Ammon's horn (tissue), 1 donor: Measurements from ENCODE around the gene XRCC5.
A peak's percentile ranks its signal among the peaks of the same experiment; 100 is the strongest.

Source experiments
- DNase-seq: peaks from one replicate; pipeline ENCODE4 v3.0.0-alpha.2; 2016; ENCODE audit warnings: low spot score

Gene XRCC5

DNA sequence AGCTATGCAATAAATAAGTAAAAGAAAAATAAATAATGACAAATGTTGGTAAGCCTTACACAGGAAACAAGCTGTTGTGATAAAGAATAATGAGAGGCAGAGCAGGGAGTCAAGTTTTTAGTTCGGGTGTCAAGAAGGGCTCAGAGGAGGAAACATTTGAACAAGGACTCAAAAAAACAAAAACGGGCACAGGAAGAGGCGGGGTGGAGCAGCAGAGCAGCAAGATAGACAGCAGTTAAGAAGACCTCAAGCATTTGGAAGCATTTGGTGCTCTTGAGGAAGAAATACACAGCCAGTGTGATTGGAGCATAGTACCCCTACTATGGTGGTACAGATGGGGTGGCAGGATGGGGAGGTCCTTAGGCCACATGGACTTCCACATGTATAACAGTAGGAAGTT is 24.6 kb upstream of the XRCC5 start:
- DNase-seq, result no peak

- DNase-seq, result no peak
Observed at GRCh38 chr2:216086207-216086893, 22.8 kb upstream of the XRCC5 start.

DNA sequence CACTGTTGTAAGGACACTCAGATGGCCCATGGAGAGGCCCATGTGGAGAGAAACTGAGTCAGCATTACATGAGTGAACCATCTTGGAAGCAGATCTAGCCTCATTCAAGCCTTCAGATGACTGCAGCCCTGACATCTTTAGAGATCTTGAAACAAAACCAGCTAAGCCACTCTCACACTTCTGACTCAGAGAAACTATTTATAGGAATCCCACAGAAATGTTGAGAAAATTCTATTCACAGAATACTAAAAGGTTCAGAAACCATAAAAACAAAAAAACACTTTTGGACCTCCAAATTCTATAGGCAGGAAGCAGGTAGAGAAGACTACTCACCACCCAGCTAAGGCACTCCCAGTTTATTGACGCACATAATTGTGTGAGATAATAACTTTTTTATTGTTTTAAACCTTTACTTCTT is 18.8 kb upstream of the XRCC5 start:
- DNase-seq, result no peak

DNA sequence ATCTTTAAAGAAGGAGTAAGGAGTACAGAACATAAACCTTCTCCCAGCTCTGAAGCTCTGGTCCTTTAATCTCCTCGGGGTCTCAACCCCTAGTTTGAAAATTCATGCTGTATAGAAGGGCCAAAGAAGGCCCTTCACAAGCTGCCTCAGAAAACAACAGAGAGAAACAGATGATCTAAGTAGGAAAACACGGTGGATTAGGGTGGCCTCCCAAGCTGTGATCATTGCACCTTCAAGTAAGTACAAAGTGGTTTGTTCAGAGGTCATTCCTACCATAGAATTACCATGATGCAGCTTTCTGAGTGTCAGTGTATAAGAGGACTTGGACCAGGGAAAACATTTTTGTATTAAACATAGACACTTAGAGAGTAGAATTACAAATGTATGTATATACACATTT is 16.5 kb upstream of the XRCC5 start:
- DNase-seq, result no peak

- no peak for DNase-seq
Observed at GRCh38 chr2:216094701-216095100, 14.4 kb upstream of the XRCC5 start.

GRCh38 chr2:216098421-216099334 is 10.5 kb upstream of the XRCC5 start:
- no peak for DNase-seq

- no peak for DNase-seq
Observed at GRCh38 chr2:216101109-216101508, 8.0 kb upstream of the XRCC5 start.

DNA sequence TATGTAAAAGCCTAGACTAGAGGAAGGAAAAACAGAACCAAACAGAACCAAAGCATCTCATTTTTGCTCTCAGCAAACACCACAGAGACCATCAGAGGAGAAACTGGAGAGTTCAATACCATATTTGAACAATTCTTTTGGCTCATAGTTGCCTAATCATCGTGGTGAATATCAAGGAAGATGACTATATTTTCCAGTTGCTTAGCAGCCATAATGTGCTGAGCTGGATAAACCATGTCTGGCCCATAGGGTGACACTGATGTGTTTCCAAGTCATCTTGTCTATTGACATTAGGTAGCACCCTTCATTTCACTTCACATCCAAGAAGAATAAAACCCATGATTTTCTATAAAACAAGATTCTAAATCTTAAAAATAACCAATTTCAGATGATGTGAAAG is 5.9 kb upstream of the XRCC5 start:
- no peak for DNase-seq

GRCh38 chr2:216104691-216105090 is 4.5 kb upstream of the XRCC5 start:
- DNase-seq, result no peak

DNA sequence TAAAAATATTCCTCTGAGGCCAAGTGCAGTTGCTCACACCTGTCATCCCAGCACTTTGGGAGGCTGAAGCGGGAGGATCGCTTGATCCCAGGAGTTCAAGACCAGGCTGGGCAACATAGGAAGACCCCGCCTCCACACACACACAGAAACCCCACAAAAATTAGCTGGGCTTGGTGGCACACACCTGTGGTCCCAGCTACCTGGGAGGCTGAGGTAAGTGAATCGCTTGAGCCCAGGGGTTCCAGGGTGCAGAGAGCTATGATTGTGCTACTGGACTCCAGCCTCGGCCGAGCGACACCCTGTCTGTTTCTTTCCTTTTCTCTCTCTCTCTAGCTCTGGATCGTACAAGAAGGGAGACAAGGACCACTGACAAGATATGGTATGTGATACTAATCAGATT is 1.8 kb upstream of the XRCC5 start:
- no peak for DNase-seq

GRCh38 chr2:216107760-216108159 is 1.4 kb upstream of the XRCC5 start:
- DNase-seq, result no peak

- no peak for DNase-seq
Observed at GRCh38 chr2:216108310-216108966, 710 bp upstream of the XRCC5 start.

- peak; percentile 44 for DNase-seq
Observed at GRCh38 chr2:216109962-216110614, 940 bp downstream of the XRCC5 start.

- DNase-seq, result no peak
Observed at GRCh38 chr2:216110620-216111019, 1.5 kb downstream of the XRCC5 start.

- DNase-seq, result no peak
Observed at GRCh38 chr2:216111122-216111521, 2.0 kb downstream of the XRCC5 start.

DNA sequence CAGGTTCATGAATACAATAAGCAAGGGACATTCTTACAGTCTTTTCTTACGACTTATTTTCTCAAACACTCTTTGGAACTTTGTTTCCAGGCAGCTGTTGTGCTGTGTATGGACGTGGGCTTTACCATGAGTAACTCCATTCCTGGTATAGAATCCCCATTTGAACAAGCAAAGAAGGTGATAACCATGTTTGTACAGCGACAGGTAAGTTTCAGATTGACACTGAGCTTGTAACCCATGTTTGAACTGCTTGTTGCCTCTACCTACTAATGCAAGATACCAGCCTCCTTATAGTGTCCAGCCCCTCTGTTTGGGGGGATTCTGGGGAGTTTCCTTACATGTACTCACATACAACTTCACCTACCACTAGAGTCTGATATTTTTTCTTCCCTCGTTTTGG is 3.8 kb downstream of the XRCC5 start:
- no peak for DNase-seq

- no peak for DNase-seq
Observed at GRCh38 chr2:216113572-216113971, 4.4 kb downstream of the XRCC5 start.

DNA sequence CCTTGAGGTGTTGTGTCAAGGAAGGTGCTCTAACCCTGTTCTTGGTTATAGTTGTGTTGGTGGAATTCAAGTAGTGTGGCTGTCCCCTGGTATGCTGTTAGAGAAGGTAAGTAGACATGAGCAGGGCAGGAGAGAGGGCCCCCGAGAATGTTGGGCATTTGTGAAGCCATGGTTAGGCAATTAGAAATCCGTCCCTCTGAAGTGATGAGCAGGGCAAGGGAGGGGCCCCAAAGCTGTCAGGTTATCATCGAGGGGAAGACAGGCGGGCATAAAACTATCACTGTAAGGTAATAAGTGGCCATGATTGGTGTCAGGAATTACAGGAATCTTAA is 5.2 kb downstream of the XRCC5 start:
- DNase-seq, result no peak

DNA sequence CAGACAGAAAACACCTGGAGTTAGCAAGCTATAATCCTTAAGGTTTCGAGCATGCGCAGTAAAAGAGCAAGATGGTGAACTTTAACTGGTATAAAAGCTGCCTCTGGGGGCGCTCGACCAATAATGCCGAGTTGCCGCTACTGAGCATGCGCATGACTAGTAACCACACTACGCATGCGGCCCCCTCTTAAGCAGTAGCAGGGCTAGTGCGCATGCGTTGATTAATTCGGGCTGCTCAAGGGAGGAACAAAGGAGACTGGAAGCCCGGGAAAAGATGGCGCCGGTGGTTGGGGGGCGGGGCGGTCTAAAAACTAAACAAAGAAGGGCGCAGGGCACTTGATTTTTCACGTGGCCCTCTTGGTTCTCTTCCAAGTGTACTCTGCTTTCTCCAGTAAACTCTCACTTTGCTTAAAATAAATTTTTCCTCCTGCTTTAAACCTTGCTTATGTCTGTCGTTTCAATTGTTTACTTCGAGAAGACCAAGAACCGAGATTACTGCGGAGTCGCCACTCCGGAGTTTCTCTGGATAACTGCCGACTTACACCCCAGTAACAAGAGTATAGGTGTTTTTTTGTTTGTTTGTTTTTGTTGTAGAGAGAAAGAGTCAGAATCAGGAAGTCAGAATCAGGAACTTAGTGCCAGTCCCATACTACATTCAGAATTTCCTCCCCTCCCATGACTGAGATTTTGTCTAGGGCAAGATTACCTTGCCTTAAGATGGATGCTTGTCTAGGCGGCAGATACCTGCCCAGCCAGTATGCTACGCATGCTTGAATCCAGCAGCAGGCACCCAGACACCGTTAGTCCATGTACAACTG is 5.8 kb downstream of the XRCC5 start:
- DNase-seq, result peak; percentile 97

DNA sequence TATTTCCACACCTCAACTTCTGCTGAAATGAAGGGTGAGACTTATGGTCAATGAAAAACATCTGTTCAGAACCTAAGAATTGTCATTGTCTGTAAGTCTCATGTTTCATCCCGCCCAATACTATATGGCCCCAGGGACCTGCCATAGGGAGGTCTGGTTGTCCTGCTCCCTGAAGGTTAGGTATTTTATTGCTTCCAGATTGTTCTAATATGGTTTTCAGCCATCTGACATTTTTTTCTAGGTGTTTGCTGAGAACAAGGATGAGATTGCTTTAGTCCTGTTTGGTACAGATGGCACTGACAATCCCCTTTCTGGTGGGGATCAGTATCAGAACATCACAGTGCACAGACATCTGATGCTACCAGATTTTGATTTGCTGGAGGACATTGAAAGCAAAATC is 7.3 kb downstream of the XRCC5 start:
- no peak for DNase-seq

- DNase-seq, result no peak
Observed at GRCh38 chr2:216117561-216118340, 8.6 kb downstream of the XRCC5 start.
